ENCODE measurements around the gene CREB3L4.

DNA sequence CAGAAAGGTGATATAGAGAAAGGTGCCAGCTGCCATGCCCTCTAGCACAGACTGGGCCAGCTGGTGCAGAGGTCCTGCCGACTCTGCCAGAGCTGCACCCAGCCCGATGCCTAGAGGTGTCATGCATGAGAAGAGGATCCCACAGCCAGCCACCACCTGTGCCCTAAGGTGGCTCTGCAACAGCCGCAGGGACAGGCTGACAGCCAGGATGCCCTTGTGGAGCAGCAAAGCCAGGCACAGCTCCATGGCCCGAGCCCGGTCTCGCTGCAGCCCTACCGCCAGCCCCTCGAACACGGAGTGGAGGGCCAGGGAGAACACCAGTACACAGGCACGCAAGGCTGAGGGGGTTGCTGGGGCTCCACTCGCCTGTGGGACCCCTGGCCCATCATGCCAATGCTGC, 7.5 kb upstream of the CREB3L4 start:
- TF ChIP-seq, protein P1, sequence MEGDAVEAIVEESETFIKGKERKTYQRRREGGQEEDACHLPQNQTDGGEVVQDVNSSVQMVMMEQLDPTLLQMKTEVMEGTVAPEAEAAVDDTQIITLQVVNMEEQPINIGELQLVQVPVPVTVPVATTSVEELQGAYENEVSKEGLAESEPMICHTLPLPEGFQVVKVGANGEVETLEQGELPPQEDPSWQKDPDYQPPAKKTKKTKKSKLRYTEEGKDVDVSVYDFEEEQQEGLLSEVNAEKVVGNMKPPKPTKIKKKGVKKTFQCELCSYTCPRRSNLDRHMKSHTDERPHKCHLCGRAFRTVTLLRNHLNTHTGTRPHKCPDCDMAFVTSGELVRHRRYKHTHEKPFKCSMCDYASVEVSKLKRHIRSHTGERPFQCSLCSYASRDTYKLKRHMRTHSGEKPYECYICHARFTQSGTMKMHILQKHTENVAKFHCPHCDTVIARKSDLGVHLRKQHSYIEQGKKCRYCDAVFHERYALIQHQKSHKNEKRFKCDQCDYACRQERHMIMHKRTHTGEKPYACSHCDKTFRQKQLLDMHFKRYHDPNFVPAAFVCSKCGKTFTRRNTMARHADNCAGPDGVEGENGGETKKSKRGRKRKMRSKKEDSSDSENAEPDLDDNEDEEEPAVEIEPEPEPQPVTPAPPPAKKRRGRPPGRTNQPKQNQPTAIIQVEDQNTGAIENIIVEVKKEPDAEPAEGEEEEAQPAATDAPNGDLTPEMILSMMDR (IDR thresholded peaks at IDR 0.05; ENCODE audit: low read depth, low read length), result no peak
- no peak for TF ChIP-seq EZH2phosphoT487 (IDR thresholded peaks at IDR 0.05; ENCODE audit: low read depth)

All from OCI-LY3 (cell line).